ENCODE measurements around the gene OR9Q1. TPM values are rescaled to one million over a fixed set of nuclear protein-coding genes. Genes with fewer than 3 reads are reported as not detected.

OR9Q1 gene
- total and polyA plus RNA-seq, 2 of the 13 experiments (the other 11 are each of a cell fraction or from before 2014, with no cell fraction given), result not detected

- TF ChIP-seq HBP1 (CRISPR knock-in tag; IDR thresholded peaks at IDR 0.05; ENCODE audit: low read depth), result no peak
- no peak for TF ChIP-seq ZNF570 (CRISPR knock-in tag; IDR thresholded peaks at IDR 0.05; ENCODE audit: borderline replicate concordance)
- TF ChIP-seq PITX1 (CRISPR knock-in tag; IDR thresholded peaks at IDR 0.05), result peak; percentile 72; the same call in 1 of the 2 replicates
- no peak for TF ChIP-seq ZBTB21 (CRISPR knock-in tag; IDR thresholded peaks at IDR 0.05)
- no peak for TF ChIP-seq PHF20 (CRISPR knock-in tag; IDR thresholded peaks at IDR 0.05)
- no peak for TF ChIP-seq ZNF772 (CRISPR knock-in tag; IDR thresholded peaks at IDR 0.05)
- TF ChIP-seq ZNF451 (CRISPR knock-in tag; IDR thresholded peaks at IDR 0.05), result no peak
- peak; percentile 13; the same call in 1 of the 2 replicates for TF ChIP-seq NCOA2 (CRISPR knock-in tag; IDR thresholded peaks at IDR 0.05)
- no peak for TF ChIP-seq ZNF749 (CRISPR knock-in tag; IDR thresholded peaks at IDR 0.05; ENCODE audit: borderline replicate concordance)
Observed at GRCh38 chr11:57979532-57980079, 44.1 kb upstream of the OR9Q1 start (continued).

GRCh38 chr11:57980201-57980600, 43.5 kb upstream of the OR9Q1 start:
- Histone ChIP-seq H3K4me1 (ENCODE audit: insufficient read depth, low read length) (peaks cover 57% of the 10 kb centered on the region), H3K4me2 (ENCODE audit: low read depth, low read length) (peak overlapping the region; percentile 75), H3K27ac (ENCODE audit: extremely low read length, insufficient read depth, low read length) (peak overlapping the region; percentile 61), H2AFZ (ENCODE audit: low read length) (no peak overlapping the region), H3K4me3 (replicated peaks in 1 of 3; ENCODE audit: insufficient read depth in 1 of 3, low read depth in 2 of 3, low read length in 3 of 3) (no peak overlapping the region), H3K9me3 (ENCODE audit: low read length) (no peaks in the 10 kb centered on the region), H4K20me1 (ENCODE audit: insufficient read depth, low read length) (no peaks in the 10 kb centered on the region), H3K79me2 (ENCODE audit: insufficient read depth, low read length) (no peaks in the 10 kb centered on the region), H3K36me3 (replicated peaks in 1 of 2; ENCODE audit: control insufficient read depth in 1 of 2, insufficient read depth in 2 of 2, low read length in 2 of 2) (no peaks in the 10 kb centered on the region), H3K9ac (ENCODE audit: insufficient read depth, low read depth, low read length) (no peak overlapping the region), H3K27me3 (ENCODE audit: control insufficient read depth in 1 of 2, insufficient read depth in 2 of 2, low read length in 2 of 2) (no peaks in the 10 kb centered on the region)
- no TSS peak for BruUV-seq (replicated peaks)
- TF ChIP-seq E2F1 (CRISPR knock-in tag; IDR thresholded peaks at IDR 0.05), result no peak
- TF ChIP-seq ZBTB20 (CRISPR knock-in tag; IDR thresholded peaks at IDR 0.05; ENCODE audit: borderline replicate concordance, low read depth), result no peak
- TF ChIP-seq KLF16 (CRISPR knock-in tag; IDR thresholded peaks at IDR 0.05), result no peak
- TF ChIP-seq ZNF367 (CRISPR knock-in tag; IDR thresholded peaks at IDR 0.05; ENCODE audit: borderline replicate concordance), result no peak
- TF ChIP-seq NKX3-1 (CRISPR knock-in tag; IDR thresholded peaks at IDR 0.05), result no peak
- TF ChIP-seq PHF20 (CRISPR knock-in tag; IDR thresholded peaks at IDR 0.05), result no peak
- TF ChIP-seq ZNF296 (CRISPR knock-in tag; conservative IDR thresholded peaks at IDR 0.05), result no peak
- no peak for TF ChIP-seq ZNF646 (CRISPR knock-in tag; IDR thresholded peaks at IDR 0.05)
- FAIRE-seq, result no peak
- intact Hi-C loops (cut with micrococcal nuclease; ENCODE audit: unreplicated experiment) (no loop called here), in situ Hi-C loops (cut with HindIII; ENCODE audit: extremely low pct_ligation_motif_present, low pct_unique_long_range_greater_than_20kb) (no loop called here)
- DNase-seq (ENCODE audit: low spot score), result no peak
- no peak for ATAC-seq
- WGBS (ENCODE audit: low lambda C conversion rate), result 100% methylated on average over 2 of the region's 2 CpGs
- ChIA-PET CTCF (ENCODE audit: low intra/inter-chr PET ratio, low total read pairs) (no interaction called here), POLR2A (no interaction called here)
